K562 (cell line): ENCODE results near the gene PLCB4. TPM values are rescaled to one million over a fixed set of nuclear protein-coding genes. Genes with fewer than 3 reads are reported as not detected.

Experiments used
- ATAC-seq: fragments of 200-7000 bp; cut with Tn5 transposase; 3 replicates; pipeline ENCODE4 v1.9.1; 2020; ENCODE audit warnings: moderate library complexity
- BruUV-seq: library from RNA; stranded (reverse); fragments of 400-500 nt; replicated peaks from 2 replicates; lab custom pipeline; 2021; lab: Mats Ljungman, UMichigan
- CTCF ChIA-PET: fragments of 300-600 bp; formaldehyde crosslinking; extraction: SDS; loops from one replicate; lab custom pipeline; 2021; ENCODE audit warnings: low intra/inter-chr PET ratio; lab: Yijun Ruan, JAX
- POLR2A ChIA-PET: fragments of 300-600, 350-650 bp; sonication (Branson Sonifier 250); formaldehyde crosslinking; extraction: SDS; loops from one replicate; lab custom pipeline; 2021; ENCODE audit warnings: antibody characterized with exemption, inconsistent platforms; lab: Yijun Ruan, JAX
- DNase-seq, 4 experiments: peaks; one replicate each; pipeline versions ENCODE4 v3.0.0 to v3.0.0-alpha.2; 2011 to 2018; ENCODE audit warnings: low spot score in 3 of 4, mixed read lengths in 3 of 4; ENCODE audit errors: extremely low read depth in 1 of 4
- FAIRE-seq: peaks from 2 replicates; lab custom pipeline; 2011; peaks lifted over from hg19 to GRCh38; lab: Jason Lieb, UNC
- H2AFZ ChIP-seq: 2 replicates; pipeline ENCODE4 v1.6.0; 2011; ENCODE audit warnings: low read depth, low read length, control low read depth, inconsistent platforms
- H3K27ac ChIP-seq: fragments of 200-600 bp; 3 replicates; pipeline ENCODE4 v1.8.0; 2011; ENCODE audit warnings: low read depth, mild to moderate bottlenecking, control low read depth, inconsistent platforms, low read length, moderate library complexity, mixed read lengths; ENCODE audit errors: extremely low read depth
- H3K27me3 ChIP-seq, 2 experiments: fragments of 300-600 bp in 1 of 2; 2 replicates in 1 of 2; 3 replicates in 1 of 2; pipeline versions ENCODE4 v1.6.0 to v1.8.0; 2011; ENCODE audit warnings: inconsistent platforms in 2 of 2, low read length in 2 of 2, mild to moderate bottlenecking in 1 of 2, mixed read lengths in 1 of 2, moderate library complexity in 1 of 2; ENCODE audit not compliant: control insufficient read depth in 2 of 2, insufficient read depth in 2 of 2
- H3K36me3 ChIP-seq: fragments of 300-600 bp; 3 replicates; pipeline ENCODE4 v1.8.0; 2011; ENCODE audit warnings: mild to moderate bottlenecking, low read length, inconsistent platforms; ENCODE audit not compliant: control insufficient read depth, insufficient read depth
- H3K4me1 ChIP-seq, 2 experiments: fragments of 200-600 bp in 1 of 2; replicated peaks in 1 of 2; 2 replicates in 1 of 2; 3 replicates in 1 of 2; pipeline versions ENCODE4 v1.5.1 to v1.8.0; 2011; ENCODE audit warnings: inconsistent platforms in 2 of 2, low read length in 2 of 2, mild to moderate bottlenecking in 1 of 2, mixed read lengths in 1 of 2, moderate library complexity in 1 of 2; ENCODE audit not compliant: control insufficient read depth in 2 of 2, insufficient read depth in 2 of 2
- H3K4me2 ChIP-seq: 2 replicates; pipeline ENCODE4 v1.6.1; 2011; ENCODE audit warnings: low read length, control low read depth, inconsistent platforms, mixed read lengths; ENCODE audit not compliant: insufficient read depth
- H3K4me3 ChIP-seq: fragments of 200-600 bp; sonication (generic), shearing (Covaris generic); 2 replicates; pipeline ENCODE4 v1.5.1; 2016; ENCODE audit warnings: control low read depth, inconsistent platforms
- H3K79me2 ChIP-seq: fragments of 200-600 bp; 3 replicates; pipeline ENCODE4 v1.8.0; 2011; ENCODE audit warnings: low read length, inconsistent platforms; ENCODE audit not compliant: control insufficient read depth, insufficient read depth
- H3K9ac ChIP-seq, 2 experiments: 2 replicates each; pipeline versions ENCODE4 v1.6.0 to v1.6.1; 2011; ENCODE audit warnings: low read depth in 2 of 2, low read length in 2 of 2, control low read depth in 1 of 2, inconsistent platforms in 1 of 2, mild to moderate bottlenecking in 1 of 2, mixed read lengths in 1 of 2; ENCODE audit not compliant: insufficient read depth in 1 of 2
- H3K9me1 ChIP-seq: one replicate; pipeline ENCODE4 v1.6.0; 2011; ENCODE audit warnings: inconsistent platforms, mild to moderate bottlenecking, low read length, moderate library complexity; ENCODE audit not compliant: control insufficient read depth, insufficient read depth
- H3K9me3 ChIP-seq: replicated peaks from 2 replicates; pipeline ENCODE4 v1.5.1; 2011; ENCODE audit warnings: low read depth, low read length, inconsistent platforms; ENCODE audit not compliant: control insufficient read depth, insufficient read depth
- H4K20me1 ChIP-seq: replicated peaks from 2 replicates; pipeline ENCODE4 v1.6.1; 2011; ENCODE audit warnings: low read length, inconsistent platforms, mixed read lengths; ENCODE audit not compliant: control insufficient read depth, insufficient read depth
- ETS2 ChIP-seq: IDR thresholded peaks from 2 replicates; pipeline ENCODE4 v1.6.1; 2016; ENCODE audit warnings: borderline replicate concordance, missing genetic modification characterization, mild to moderate bottlenecking, moderate library complexity, missing compliant biosample characterization; ENCODE audit not compliant: poor library complexity, severe bottlenecking
- FOS ChIP-seq: IDR thresholded peaks from 3 replicates; pipeline ENCODE4 v1.6.1; 2011; ENCODE audit not compliant: insufficient read length; ENCODE audit errors: extremely low read depth
- FOXP1 ChIP-seq: sonication (generic); formaldehyde crosslinking; IDR thresholded peaks from 2 replicates; pipeline ENCODE4 v1.8.0; 2022; ENCODE audit warnings: mild to moderate bottlenecking, missing genetic modification reagents
- MTF1 ChIP-seq: fragments of 250-450 bp; sonication (Bioruptor Pico); IDR thresholded peaks from 2 replicates; pipeline ENCODE4 v1.9.0; 2021; ENCODE audit warnings: moderate library complexity, mild to moderate bottlenecking, inconsistent platforms, borderline replicate concordance
- SAP30 ChIP-seq: fragments of 200-600 bp; sonication (generic); IDR thresholded peaks from 2 replicates; pipeline ENCODE4 v1.6.1; 2012; ENCODE audit warnings: borderline replicate concordance, low read depth, mild to moderate bottlenecking, moderate library complexity, low read length, control low read depth, inconsistent platforms; ENCODE audit not compliant: insufficient read depth, poor library complexity, severe bottlenecking
- U2AF2 ChIP-seq: fragments of 200-400 bp; formaldehyde crosslinking; optimal IDR thresholded peaks from 2 replicates; pipeline ENCODE3; 2017; ENCODE audit warnings: low read depth, mild to moderate bottlenecking, low read length
- ZNF212 ChIP-seq: fragments of 450-650 bp; formaldehyde crosslinking; IDR thresholded peaks from 2 replicates; pipeline ENCODE4 v1.4.0; 2020; ENCODE audit warnings: mild to moderate bottlenecking
- ZNF253 ChIP-seq: fragments of 250-450 bp; sonication (Bioruptor Pico); conservative IDR thresholded peaks from 2 replicates; pipeline ENCODE4 v1.6.1; 2021; ENCODE audit warnings: mild to moderate bottlenecking
- WGBS: fragments of 100-300 bp; shearing (Covaris generic); methylation state at CpG from one replicate; pipeline ENCODE4 v1.1.6; 2016; ENCODE audit warnings: low coverage, mixed read lengths; ENCODE audit not compliant: insufficient coverage; ENCODE audit errors: missing lambda C conversion rate; 5-methylcytosine and 5-hydroxymethylcytosine counted together
- in situ Hi-C: fragments of 300-500 bp; cut with MboI; formaldehyde crosslinking; loops from 4 replicates; pipeline ENCODE4 v1.15.0; 2018; ENCODE audit warnings: inconsistent platforms, mixed read lengths
- intact Hi-C: fragments of 100-400 bp; cut with micrococcal nuclease; formaldehyde crosslinking; loops from 2 replicates; pipeline ENCODE4 v1.14.2; 2022
- polyA plus RNA-seq, 8 experiments: library from polyadenylated mRNA; depleted of rRNA in 4 of 8; stranded (reverse) in 5 of 8; unstranded in 3 of 8; fragments of >200 nt; fragmentation: Nextera tagmentation in 2 of 8; fragmentation: Illumina TruSeq in 1 of 8; extraction: Ambion mirVana in 2 of 8; extraction: Trizol in 1 of 8; gene quantifications; 2 replicates each; pipeline versions ENCODE4 v1.2.1 to v1.2.3, GENCODE V29; 2011 to 2014; ENCODE audit warnings: inconsistent platforms in 1 of 8, missing spikeins in 1 of 8
- total RNA-seq, 7 experiments: library from RNA; depleted of rRNA in 6 of 7; stranded (reverse); fragments of >200 nt in 6 of 7; fragmentation: Illumina TruSeq in 2 of 7; extraction: Trizol in 2 of 7; gene quantifications; 2 replicates each; pipeline versions ENCODE4 v1.2.1 to v1.2.3, GENCODE V29; 2011 to 2021; ENCODE audit warnings: low replicate concordance in 1 of 7
- TF ChIP-seq, protein P1 (sequence below), 3 experiments: IDR thresholded peaks in 2 of 3; conservative IDR thresholded peaks in 1 of 3; 2 replicates each; pipeline ENCODE4 v1.5.1; 2011 to 2012; ENCODE audit warnings: low read length in 3 of 3, mild to moderate bottlenecking in 3 of 3, control low read depth in 2 of 3, improper control_type of control experiment in 1 of 3, inconsistent platforms in 1 of 3, low read depth in 1 of 3, mixed read lengths in 1 of 3, moderate library complexity in 1 of 3; ENCODE audit not compliant: insufficient read depth in 2 of 3
- TF ChIP-seq, protein P2 (sequence below): sonication (generic); formaldehyde crosslinking; IDR thresholded peaks from 2 replicates; pipeline ENCODE4 v1.8.0; 2022; ENCODE audit warnings: mild to moderate bottlenecking, missing genetic modification reagents
- TF ChIP-seq, protein P3 (sequence below): fragments of 250-450 bp; sonication (Bioruptor Pico); IDR thresholded peaks from 2 replicates; pipeline ENCODE4 v1.4.0; 2020

The PLCB4 gene
- total and polyA plus RNA-seq, 9 of the 15 experiments (the other 6 are each of a cell fraction or from before 2014, with no cell fraction given), result 0.20 to 2.9 (median 0.52) TPM

DNA sequence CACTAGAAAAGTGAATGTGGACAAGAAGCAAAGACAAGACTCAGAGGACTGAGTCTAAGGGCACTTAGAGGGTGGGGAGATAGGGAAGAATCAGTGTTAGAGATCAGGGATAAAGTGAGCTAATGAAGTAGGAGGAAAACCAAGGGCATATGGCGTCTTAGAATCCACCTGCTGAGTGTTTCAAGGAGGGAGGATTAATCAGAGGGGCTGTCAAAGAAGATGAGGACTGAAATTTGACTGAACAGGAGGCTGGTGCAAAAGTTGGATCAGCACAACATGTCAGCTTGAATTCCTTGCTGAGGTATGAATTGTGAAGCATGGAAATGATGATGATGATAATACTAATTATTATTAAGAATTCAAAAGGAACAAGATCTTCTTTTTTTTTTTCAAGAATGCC, 39.4 kb downstream of the PLCB4 start (continued):
- TF ChIP-seq, protein P1, sequence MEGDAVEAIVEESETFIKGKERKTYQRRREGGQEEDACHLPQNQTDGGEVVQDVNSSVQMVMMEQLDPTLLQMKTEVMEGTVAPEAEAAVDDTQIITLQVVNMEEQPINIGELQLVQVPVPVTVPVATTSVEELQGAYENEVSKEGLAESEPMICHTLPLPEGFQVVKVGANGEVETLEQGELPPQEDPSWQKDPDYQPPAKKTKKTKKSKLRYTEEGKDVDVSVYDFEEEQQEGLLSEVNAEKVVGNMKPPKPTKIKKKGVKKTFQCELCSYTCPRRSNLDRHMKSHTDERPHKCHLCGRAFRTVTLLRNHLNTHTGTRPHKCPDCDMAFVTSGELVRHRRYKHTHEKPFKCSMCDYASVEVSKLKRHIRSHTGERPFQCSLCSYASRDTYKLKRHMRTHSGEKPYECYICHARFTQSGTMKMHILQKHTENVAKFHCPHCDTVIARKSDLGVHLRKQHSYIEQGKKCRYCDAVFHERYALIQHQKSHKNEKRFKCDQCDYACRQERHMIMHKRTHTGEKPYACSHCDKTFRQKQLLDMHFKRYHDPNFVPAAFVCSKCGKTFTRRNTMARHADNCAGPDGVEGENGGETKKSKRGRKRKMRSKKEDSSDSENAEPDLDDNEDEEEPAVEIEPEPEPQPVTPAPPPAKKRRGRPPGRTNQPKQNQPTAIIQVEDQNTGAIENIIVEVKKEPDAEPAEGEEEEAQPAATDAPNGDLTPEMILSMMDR (IDR thresholded peaks at IDR 0.05 in 2 of 3, conservative IDR thresholded peaks at IDR 0.05 in 1 of 3; ENCODE audit: insufficient read depth in 2 of 3, low read depth in 1 of 3, low read length in 3 of 3), result no peak
- no peak for TF ChIP-seq FOXP1 (CRISPR knock-in tag)
- no peak for TF ChIP-seq ETS2 (tag)
- TF ChIP-seq MTF1 (CRISPR knock-in tag), result no peak
- TF ChIP-seq ZNF253, result no peak
- TF ChIP-seq, protein P2, sequence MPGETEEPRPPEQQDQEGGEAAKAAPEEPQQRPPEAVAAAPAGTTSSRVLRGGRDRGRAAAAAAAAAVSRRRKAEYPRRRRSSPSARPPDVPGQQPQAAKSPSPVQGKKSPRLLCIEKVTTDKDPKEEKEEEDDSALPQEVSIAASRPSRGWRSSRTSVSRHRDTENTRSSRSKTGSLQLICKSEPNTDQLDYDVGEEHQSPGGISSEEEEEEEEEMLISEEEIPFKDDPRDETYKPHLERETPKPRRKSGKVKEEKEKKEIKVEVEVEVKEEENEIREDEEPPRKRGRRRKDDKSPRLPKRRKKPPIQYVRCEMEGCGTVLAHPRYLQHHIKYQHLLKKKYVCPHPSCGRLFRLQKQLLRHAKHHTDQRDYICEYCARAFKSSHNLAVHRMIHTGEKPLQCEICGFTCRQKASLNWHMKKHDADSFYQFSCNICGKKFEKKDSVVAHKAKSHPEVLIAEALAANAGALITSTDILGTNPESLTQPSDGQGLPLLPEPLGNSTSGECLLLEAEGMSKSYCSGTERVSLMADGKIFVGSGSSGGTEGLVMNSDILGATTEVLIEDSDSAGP, result no peak

DNA sequence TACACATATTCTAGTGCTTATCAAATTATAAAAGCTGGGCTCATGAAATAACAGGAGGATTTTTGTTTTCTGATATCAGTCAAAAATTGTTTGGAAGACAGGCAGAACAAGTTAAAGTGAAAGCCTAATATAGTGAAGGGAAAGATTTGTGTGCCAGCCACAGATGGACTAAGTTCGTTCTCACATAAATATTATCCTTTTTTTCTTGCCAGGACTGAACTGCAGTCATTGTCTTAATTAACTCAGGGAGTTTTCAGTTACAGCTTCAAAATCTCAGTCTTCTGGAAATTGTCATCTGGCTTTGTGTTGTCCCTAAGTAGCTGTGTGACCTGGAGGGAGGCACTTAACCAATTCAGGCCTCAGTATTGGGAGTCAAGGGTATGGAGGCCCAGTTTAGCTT, 40.7 kb downstream of the PLCB4 start:
- FAIRE-seq (no peak), ATAC-seq (no peak), DNase-seq (no peak)
- intact Hi-C loops, result no loop called here
- H3K27ac ChIP-seq, result no peak overlapping the region
- no peaks in the 10 kb centered on the region; the same call in 1 of the 2 replicates for H3K9me3 ChIP-seq
- ChIA-PET POLR2A (interaction anchor here (0.7 kb wide), 1 partner anchor 280 kb away, joined by 3 read pairs; no protein-coding TSS in a partner anchor), CTCF (no interaction called here)
- no peaks in the 10 kb centered on the region for H3K4me1 ChIP-seq
- H4K20me1 ChIP-seq, result no peaks in the 10 kb centered on the region
- H3K9ac ChIP-seq, result no peak overlapping the region
- H3K79me2 ChIP-seq, result no peaks in the 10 kb centered on the region
- no peaks in the 10 kb centered on the region for H3K27me3 ChIP-seq
- H3K4me2 ChIP-seq, result no peak overlapping the region
- in situ Hi-C loops, result no loop called here
- WGBS, result 33% methylated on average over 1 of the region's 1 CpG
- H3K9me1 ChIP-seq, result no peaks in the 10 kb centered on the region
- H2AFZ ChIP-seq, result no peak overlapping the region
- H3K36me3 ChIP-seq, result no peaks in the 10 kb centered on the region
- no peak overlapping the region for H3K4me3 ChIP-seq
- no TSS peak for BruUV-seq
- TF ChIP-seq FOS (no peak), ZNF212 (no peak), SAP30 (no peak), U2AF2 (no peak)
- TF ChIP-seq, protein P3, sequence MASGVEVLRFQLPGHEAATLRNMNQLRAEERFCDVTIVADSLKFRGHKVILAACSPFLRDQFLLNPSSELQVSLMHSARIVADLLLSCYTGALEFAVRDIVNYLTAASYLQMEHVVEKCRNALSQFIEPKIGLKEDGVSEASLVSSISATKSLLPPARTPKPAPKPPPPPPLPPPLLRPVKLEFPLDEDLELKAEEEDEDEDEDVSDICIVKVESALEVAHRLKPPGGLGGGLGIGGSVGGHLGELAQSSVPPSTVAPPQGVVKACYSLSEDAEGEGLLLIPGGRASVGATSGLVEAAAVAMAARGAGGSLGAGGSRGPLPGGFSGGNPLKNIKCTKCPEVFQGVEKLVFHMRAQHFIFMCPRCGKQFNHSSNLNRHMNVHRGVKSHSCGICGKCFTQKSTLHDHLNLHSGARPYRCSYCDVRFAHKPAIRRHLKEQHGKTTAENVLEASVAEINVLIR (CRISPR knock-in tag), result no peak
